ENCODE measurements around the gene HBE1. TPM values are rescaled to one million over a fixed set of nuclear protein-coding genes. Genes with fewer than 3 reads are reported as not detected.

The HBE1 gene
- total and polyA plus RNA-seq, 9 of the 15 experiments (the other 6 are each of a cell fraction or from before 2014, with no cell fraction given), result 612 to 10,250 (median 2,181) TPM

- TF ChIP-seq REST (IDR thresholded peaks at IDR 0.05; ENCODE audit: borderline replicate concordance) (no peak; the same call in 1 of the 2 replicates), REST (CRISPR knock-in tag; IDR thresholded peaks at IDR 0.05; ENCODE audit: low read depth) (no peak), MXI1 (IDR thresholded peaks at IDR 0.05; ENCODE audit: low read depth, low read length) (no peak), ZNF695 (CRISPR knock-in tag; IDR thresholded peaks at IDR 0.05) (no peak), NR3C1 (CRISPR knock-in tag; IDR thresholded peaks at IDR 0.05) (no peak), ATF1 (CRISPR knock-in tag; IDR thresholded peaks at IDR 0.05) (no peak), ATF1 (tag; IDR thresholded peaks at IDR 0.05) (0 out of 2 replicates have a peak, but pooled peaks have one; percentile 19), POLR2AphosphoS2 (IDR thresholded peaks at IDR 0.05; ENCODE audit: low read length) (no peak), MYNN (IDR thresholded peaks at IDR 0.05) (no peak), MYNN (CRISPR knock-in tag; IDR thresholded peaks at IDR 0.05) (no peak), YY1 (IDR thresholded peaks at IDR 0.05; ENCODE audit: borderline replicate concordance in 1 of 3, control insufficient read depth in 1 of 3, extremely low read depth in 1 of 3, insufficient read depth in 3 of 3, insufficient read length in 1 of 3, insufficient replicate concordance in 2 of 3, low read depth in 1 of 3, low read length in 2 of 3) (no peak), ZNF23 (CRISPR knock-in tag; IDR thresholded peaks at IDR 0.05) (no peak), RCOR1 (IDR thresholded peaks at IDR 0.05; ENCODE audit: borderline replicate concordance in 1 of 2, low read depth in 2 of 2, low read length in 2 of 2) (peak in 1 of 2 experiments; percentile 50; a peak in 1 of 4 replicates), TAF1 (IDR thresholded peaks at IDR 0.05; ENCODE audit: control insufficient read depth, extremely low read depth, insufficient read depth, low read length, severe bottlenecking) (no peak), ATF4 (CRISPR knock-in tag; IDR thresholded peaks at IDR 0.05) (0 out of 2 replicates have a peak, but pooled peaks have one; percentile 11), GATAD2B (IDR thresholded peaks at IDR 0.05; ENCODE audit: borderline replicate concordance) (no peak), SIN3A (IDR thresholded peaks at IDR 0.05; ENCODE audit: borderline replicate concordance in 2 of 2, control insufficient read depth in 1 of 2, low read depth in 2 of 2, low read length in 2 of 2) (no peak), SUPT5H (IDR thresholded peaks at IDR 0.05) (no peak), ETV1 (tag; conservative IDR thresholded peaks at IDR 0.05; ENCODE audit: low read depth) (no peak), POLR3A (IDR thresholded peaks at IDR 0.05; ENCODE audit: borderline replicate concordance, extremely low read depth, insufficient read depth, insufficient read length) (no peak), SMAD1 (IDR thresholded peaks at IDR 0.05; ENCODE audit: low read depth, low read length, partially characterized antibody) (no peak)
These were observed 35.3 kb downstream of the HBE1 start, which contains the start of gene HBD (continued) for GRCh38 chr11:5234381-5234834.

Measured in K562 (cell line).